ENCODE results near the gene DNAJC6.

Gene DNAJC6

GRCh38 chr1:65416767-65417166 lies 107.4 kb downstream of the DNAJC6 start:
- TF ChIP-seq CTCF (IDR thresholded peaks at IDR 0.05; ENCODE audit: extremely low read depth, missing control alignments) = no peak
- no peak for DNase-seq (ENCODE audit: low spot score)

GRCh38 chr1:65417729-65418128 lies 108.4 kb downstream of the DNAJC6 start:
- DNase-seq (ENCODE audit: low spot score) = no peak
- TF ChIP-seq CTCF (IDR thresholded peaks at IDR 0.05; ENCODE audit: extremely low read depth, missing control alignments) = no peak

GRCh38 chr1:65418522-65419185 lies 109.3 kb downstream of the DNAJC6 start:
- no peak for TF ChIP-seq CTCF (IDR thresholded peaks at IDR 0.05; ENCODE audit: extremely low read depth, missing control alignments)
- DNase-seq (ENCODE audit: low spot score) = no peak

- TF ChIP-seq CTCF (IDR thresholded peaks at IDR 0.05; ENCODE audit: extremely low read depth, missing control alignments) = no peak
- DNase-seq (ENCODE audit: low spot score) = peak; percentile 97
Measured at GRCh38 chr1:65419681-65420589, 110.6 kb downstream of the DNAJC6 start.

DNA sequence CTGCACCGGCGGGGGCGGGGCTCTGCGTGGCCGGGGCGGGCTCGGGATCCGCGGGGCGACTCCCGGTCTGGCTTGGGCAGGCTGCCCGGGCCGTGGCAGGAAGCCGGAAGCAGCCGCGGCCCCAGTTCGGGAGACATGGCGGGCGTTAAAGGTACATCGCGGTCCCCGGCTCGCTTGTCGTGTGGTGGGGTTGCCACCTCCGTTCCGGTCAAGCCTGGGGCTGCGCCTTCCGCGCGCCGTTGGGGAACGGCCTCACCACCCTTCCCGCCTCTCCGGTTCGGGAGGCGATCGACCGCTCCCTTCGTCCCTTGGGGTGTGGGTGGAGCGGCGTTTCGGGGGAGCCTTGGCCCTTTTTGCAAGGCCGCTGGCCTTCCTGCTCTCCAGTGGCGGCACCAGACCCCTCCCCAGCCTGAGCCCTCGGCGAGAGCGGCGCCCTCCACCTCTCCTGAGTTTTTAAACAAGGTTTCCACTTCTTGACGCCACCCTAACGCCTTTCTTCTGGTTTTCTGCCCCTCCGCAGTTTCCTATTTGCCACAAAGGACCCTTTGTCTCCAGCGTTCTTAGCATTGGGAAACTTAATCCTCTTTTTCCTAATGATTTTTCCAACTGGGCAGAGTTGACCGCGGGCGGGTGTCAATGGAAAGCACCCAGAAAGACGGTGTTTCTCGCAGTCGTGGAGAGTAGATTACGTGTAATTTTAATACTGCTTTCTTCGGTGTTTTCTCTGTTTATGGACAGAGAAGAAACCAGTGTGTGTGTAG lies 111.4 kb downstream of the DNAJC6 start, which contains the start of the genes LEPR and LEPROT:
LEPR (plus strand) TSS at position 79 of the 761 bp plus-strand sequence. CDS start 144,898 bp downstream, outside the sequence.
LEPROT (plus strand) TSS at position 79 of the 761 bp plus-strand sequence; CDS start at position 136, 57 bp downstream.
- no peak for TF ChIP-seq CTCF (IDR thresholded peaks at IDR 0.05; ENCODE audit: extremely low read depth, missing control alignments)

DNA sequence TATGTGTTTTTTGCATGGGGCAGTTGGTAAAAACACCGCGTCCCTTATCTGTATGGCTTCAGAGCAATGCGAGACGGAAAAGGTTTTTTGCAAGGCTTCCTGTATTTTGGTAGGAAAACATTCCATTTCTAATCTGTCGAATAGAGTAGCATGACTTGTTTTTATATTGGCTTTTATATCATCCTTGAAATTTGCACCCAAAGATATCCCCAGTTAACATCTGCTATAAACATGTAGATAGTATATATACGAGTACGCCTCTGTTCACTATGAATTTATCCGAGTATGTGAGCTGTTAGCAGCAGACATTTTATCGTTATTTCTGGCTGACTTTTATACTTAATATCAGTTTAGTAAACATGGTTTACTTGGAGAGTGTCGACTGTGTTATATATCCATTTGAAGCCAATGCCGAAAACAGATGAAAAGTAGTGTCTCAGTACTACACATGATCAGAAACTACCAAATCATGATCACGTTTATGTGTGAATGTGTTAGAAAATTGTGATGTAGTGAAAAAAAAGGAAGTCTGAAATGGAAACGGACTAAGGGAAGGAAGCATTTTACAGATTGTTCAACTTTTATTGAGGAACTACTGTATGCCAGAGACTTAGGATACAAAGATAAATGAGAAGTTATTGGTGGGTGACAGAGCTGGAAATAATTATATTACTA lies 112.1 kb downstream of the DNAJC6 start:
- TF ChIP-seq CTCF (IDR thresholded peaks at IDR 0.05; ENCODE audit: extremely low read depth, missing control alignments) = no peak
- peak; percentile 8 for DNase-seq (ENCODE audit: low spot score)

More for the DNA sequence above, 111.4 kb downstream of the DNAJC6 start, which contains the start of the genes LEPR and LEPROT:
- DNase-seq (ENCODE audit: low spot score) = no peak
